ENCODE data around the gene AGAP3.
A peak's percentile ranks its signal among the peaks of the same experiment; 100 is the strongest.

The AGAP3 gene

GRCh38 chr7:151057989-151058780, 28.1 kb upstream of the AGAP3 start:
- DNase-seq, result peak; percentile 97

- DNase-seq, result no peak
Observed at GRCh38 chr7:151058781-151059366, 27.4 kb upstream of the AGAP3 start.

DNA sequence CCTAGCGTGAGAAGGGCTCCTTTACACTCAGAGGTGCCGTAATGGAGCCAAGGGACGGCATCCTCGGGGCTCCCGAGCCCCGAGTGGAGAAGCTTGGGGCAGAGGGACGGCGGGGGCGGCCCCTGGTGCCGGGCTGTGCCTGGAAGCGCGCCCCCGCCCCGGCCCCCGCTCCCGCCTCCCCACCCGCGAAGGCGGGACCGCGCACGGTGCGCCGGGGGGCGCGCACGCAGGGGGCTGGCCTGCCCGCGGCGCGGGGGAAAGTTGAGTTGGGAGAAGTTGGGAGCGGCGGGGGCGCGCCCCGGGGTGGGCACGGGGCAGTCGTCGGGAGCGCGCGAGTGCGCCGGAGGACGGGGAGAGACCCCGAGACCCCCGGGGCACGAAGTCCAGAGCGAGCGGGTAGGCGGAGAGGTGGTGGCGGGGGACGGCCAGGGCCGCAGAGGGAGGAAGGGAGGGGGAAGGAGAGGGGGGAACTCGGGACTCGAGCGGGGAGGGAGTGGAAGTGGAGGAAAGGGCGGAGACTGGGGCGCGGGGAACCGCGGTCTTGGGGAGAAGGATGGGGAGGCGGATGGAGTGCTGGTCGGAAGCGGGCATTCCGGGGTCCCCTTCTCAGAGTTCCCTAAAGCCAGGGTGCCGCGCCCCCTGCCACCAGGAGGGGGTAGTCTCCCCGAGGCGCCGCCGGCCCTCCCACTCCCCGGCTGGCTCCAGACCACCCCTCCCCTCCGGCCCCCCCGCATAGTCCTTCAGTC, 26.7 kb upstream of the AGAP3 start, which contains the start of gene SLC4A2:
TSS of gene SLC4A2 (plus strand) at position 223 of the 746 bp plus-strand sequence. CDS start 2,399 bp downstream, outside the sequence.
- DNase-seq, result no peak

DNA sequence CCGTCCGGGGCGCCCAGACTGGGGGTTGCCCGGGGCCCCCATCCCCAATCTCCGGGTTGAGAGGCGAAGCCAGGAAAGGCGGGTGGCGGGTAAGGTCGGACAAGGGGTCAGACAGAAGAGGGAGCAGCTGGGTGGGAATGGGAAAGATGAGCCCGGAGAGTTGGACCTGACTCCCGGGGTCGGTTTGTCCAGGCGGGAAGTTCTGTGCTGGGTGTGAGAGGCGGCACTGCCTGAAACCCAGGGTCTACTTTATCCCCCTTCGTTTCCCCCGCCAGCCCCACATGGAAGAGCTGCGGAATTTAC, 26.2 kb upstream of the AGAP3 start:
- no peak for DNase-seq

GRCh38 chr7:151060416-151061212, 25.7 kb upstream of the AGAP3 start:
- no peak for DNase-seq

GRCh38 chr7:151061213-151062110, 24.8 kb upstream of the AGAP3 start:
- DNase-seq, result no peak

- DNase-seq, result no peak
Observed at GRCh38 chr7:151062111-151062398, 24.2 kb upstream of the AGAP3 start.

DNA sequence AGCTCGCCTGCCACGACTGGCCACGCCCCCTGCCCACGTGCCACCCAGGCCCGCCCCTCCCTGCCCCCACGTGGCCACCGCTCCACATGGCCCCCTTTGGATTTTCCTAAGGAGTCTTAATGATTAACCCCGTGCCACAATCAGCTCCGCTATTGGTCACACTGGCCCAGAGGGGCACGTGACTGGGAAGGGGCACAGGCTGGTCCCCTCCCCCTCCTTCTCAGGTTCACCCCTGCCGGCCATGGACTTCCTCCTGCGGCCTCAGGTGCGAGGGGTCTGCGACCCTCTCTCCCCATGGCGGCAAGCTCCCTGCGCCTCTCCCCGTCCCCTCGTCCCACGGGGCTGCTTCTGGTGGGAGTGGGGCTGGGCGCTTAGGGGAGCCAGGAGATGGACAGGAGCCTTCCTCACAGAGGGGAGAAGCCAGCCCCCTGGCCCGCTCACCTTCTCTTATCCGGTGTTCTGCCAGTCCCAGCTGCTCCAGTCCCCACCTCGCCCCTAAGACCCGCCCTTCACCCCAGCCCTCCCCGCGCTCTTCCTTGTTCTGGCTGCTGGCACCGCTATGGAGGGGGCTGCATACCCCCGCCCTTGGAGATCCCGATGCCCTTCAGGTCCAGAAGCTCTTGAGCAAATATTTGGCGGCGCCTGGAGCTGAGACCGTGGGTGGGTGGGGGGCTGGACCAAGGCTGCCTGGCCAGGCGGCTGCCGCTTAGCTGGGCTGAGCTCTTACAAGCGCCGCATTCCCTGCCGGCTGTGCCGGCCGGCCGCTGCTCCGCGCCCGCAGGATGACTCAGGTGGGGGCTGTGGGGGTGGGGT, 23.7 kb upstream of the AGAP3 start:
- DNase-seq, result no peak

- DNase-seq, result no peak
Observed at GRCh38 chr7:151063212-151063561, 23.1 kb upstream of the AGAP3 start.

GRCh38 chr7:151064454-151064853, 21.8 kb upstream of the AGAP3 start:
- no peak for DNase-seq

- no peak for DNase-seq
Observed at GRCh38 chr7:151064993-151065392, 21.3 kb upstream of the AGAP3 start.

GRCh38 chr7:151065516-151065915, 20.8 kb upstream of the AGAP3 start:
- DNase-seq, result no peak

DNA sequence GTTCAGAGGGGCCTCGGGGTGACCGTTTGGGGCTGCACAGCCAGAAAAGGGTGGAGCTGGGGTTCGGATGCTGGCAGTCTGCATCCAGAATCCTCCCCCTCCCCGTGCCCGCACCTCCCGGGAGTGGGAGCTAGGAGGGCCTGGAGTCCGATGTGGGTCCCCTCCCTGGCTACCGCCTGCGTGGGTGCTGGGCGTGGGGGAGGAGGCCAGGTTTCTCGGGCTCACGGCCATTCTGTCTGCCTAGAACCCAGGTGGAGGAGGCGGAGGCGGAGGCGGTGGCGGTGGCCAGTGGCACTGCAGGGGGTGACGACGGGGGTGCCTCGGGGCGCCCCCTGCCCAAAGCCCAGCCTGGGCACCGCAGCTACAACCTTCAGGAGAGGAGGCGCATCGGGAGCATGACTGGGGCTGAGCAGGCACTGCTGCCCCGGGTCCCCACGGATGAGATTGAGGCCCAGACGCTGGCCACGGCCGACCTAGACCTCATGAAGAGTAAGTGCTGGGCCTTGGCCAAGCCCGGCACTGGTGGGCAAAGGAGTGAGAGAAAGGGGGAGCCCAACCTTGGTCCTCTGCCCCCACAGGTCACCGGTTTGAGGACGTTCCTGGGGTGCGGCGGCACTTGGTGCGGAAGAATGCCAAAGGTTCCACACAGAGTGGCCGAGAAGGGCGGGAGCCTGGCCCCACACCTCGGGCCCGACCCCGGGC, 19.9 kb upstream of the AGAP3 start:
- no peak for DNase-seq

GRCh38 chr7:151068069-151068773, 18.1 kb upstream of the AGAP3 start:
- DNase-seq, result no peak

DNA sequence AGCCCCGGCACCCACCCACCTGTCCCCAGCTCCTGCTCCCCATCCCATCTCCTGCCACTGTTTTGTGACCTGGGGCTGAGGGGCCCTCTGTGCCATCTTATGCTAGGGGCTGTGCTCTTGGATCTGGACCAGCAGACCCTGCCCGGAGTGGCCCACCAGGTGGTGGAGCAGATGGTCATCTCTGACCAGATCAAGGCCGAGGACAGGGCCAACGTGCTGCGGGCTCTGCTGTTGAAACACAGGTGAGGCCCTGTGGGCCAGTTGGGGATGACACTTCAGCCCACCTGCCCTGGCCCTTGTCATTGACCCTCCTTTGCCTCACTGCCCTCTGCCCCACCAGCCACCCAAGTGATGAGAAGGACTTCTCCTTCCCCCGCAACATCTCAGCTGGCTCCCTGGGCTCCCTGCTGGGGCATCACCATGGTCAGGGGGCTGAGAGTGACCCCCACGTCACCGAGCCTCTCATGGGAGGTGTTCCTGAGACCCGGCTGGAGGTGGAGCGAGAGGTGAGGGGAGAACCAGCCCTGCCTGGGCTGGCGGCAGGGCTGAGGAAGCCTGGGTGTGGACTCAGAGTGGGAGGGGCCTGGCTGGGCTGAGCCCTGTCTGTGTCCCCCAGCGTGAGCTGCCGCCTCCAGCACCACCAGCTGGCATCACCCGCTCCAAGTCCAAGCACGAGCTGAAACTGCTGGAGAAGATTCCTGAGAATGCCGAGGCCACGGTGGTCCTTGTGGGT, 16.3 kb upstream of the AGAP3 start:
- no peak for DNase-seq

GRCh38 chr7:151070574-151070960, 15.7 kb upstream of the AGAP3 start:
- DNase-seq, result no peak

- no peak for DNase-seq
Observed at GRCh38 chr7:151071032-151071866, 15.0 kb upstream of the AGAP3 start.

- DNase-seq, result no peak
Observed at GRCh38 chr7:151073990-151074389, 12.3 kb upstream of the AGAP3 start.

Measured in NCI-H2081 treated with DMSO at 0.1 percent for 48 hours (cell line).